ENCODE results near the gene ZNF281. TPM values are rescaled to one million over a fixed set of nuclear protein-coding genes. Genes with fewer than 3 reads are reported as not detected.

The ZNF281 gene
- total and polyA plus RNA-seq, 7 experiments from 2014 or later, result 16.3 to 35.3 (median 27.3) TPM

DNA sequence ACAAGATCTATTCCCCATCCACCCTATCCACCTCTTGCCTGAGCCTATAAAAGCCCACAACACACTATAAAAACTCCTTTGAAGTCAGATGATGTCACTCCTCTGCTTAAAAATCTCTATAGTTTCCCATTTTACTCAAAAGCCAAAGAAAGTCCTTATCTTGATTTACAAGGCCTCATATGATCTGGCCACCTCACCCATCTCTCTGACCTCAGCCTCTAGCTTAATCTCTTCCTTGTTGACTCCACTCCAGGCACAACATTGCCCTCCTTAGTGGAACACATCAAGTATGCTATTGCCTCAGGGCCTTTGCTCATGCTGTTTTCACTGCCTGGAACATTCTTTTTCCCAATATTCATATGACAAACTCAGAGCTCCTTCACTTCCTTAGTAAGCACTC is 33.3 kb downstream of the ZNF281 start:
- H3K27me3 Mint-ChIP-seq, result peaks cover 0 to 10% (median 0%) of the 10 kb centered on the region in 5 donors
- no peak for DNase-seq
- H3K4me3 Mint-ChIP-seq, result no peak overlapping the region
- no peak overlapping the region for H3K4me3 ChIP-seq (ENCODE audit: low read length)
- no peaks in the 10 kb centered on the region for H3K27me3 ChIP-seq (ENCODE audit: control insufficient read depth in 2 of 2, insufficient read depth in 2 of 2, low read length in 2 of 2)
- H3K27ac ChIP-seq (ENCODE audit: low read depth, low read length), result no peak overlapping the region
- peaks cover 0 to 6% (median 0%) of the 10 kb centered on the region in 11 donors for H3K9me3 Mint-ChIP-seq
- ChIA-PET POLR2A (no interaction called here), CTCF (no interaction called here)
- no peaks in the 10 kb centered on the region for H3K36me3 ChIP-seq (ENCODE audit: control insufficient read depth in 2 of 3, insufficient read depth in 3 of 3, low read length in 3 of 3)
- intact Hi-C loops (cut with micrococcal nuclease), result no loop called here
- H3K27ac Mint-ChIP-seq, result peak overlapping the region in 1 of 9 donors; percentile 27
- no peak for ATAC-seq
- no peaks in the 10 kb centered on the region for H3K9me3 ChIP-seq (ENCODE audit: control insufficient read depth in 2 of 3, low read length in 3 of 3)
- H3K4me1 ChIP-seq (ENCODE audit: control insufficient read depth in 2 of 2, insufficient read depth in 2 of 2, low read length in 2 of 2), result no peaks in the 10 kb centered on the region
- peaks cover 0 to 6% (median 0%) of the 10 kb centered on the region in 7 donors for H3K4me1 Mint-ChIP-seq
- H3K36me3 Mint-ChIP-seq, result peaks cover 0 to 8% (median 0%) of the 10 kb centered on the region in 5 donors

- intact Hi-C loops (cut with micrococcal nuclease), result no loop called here
- Histone ChIP-seq H3K36me3 (ENCODE audit: control insufficient read depth in 2 of 3, insufficient read depth in 3 of 3, low read length in 3 of 3) (no peaks in the 10 kb centered on the region), H3K27me3 (ENCODE audit: control insufficient read depth in 2 of 2, insufficient read depth in 2 of 2, low read length in 2 of 2) (no peaks in the 10 kb centered on the region), H3K27ac (ENCODE audit: low read depth, low read length) (no peak overlapping the region), H3K4me3 (ENCODE audit: low read length) (no peak overlapping the region), H3K9me3 (ENCODE audit: control insufficient read depth in 2 of 3, low read length in 3 of 3) (no peaks in the 10 kb centered on the region), H3K4me1 (ENCODE audit: control insufficient read depth in 2 of 2, insufficient read depth in 2 of 2, low read length in 2 of 2) (no peaks in the 10 kb centered on the region)
- ChIA-PET POLR2A (no interaction called here), CTCF (no interaction called here)
- Mint-ChIP-seq H3K36me3 (peaks cover 0 to 11% (median 2%) of the 10 kb centered on the region in 5 donors), H3K4me3 (no peak overlapping the region), H3K4me1 (peaks cover 0 to 6% (median 0%) of the 10 kb centered on the region in 7 donors), H3K9me3 (peaks cover 0 to 6% (median 0%) of the 10 kb centered on the region in 11 donors), H3K27me3 (peaks cover 0 to 10% (median 0%) of the 10 kb centered on the region in 5 donors), H3K27ac (no peak overlapping the region)
- ATAC-seq, result no peak
- no peak for DNase-seq
Measured at GRCh38 chr1:200374569-200375295, 35.1 kb downstream of the ZNF281 start.

DNA sequence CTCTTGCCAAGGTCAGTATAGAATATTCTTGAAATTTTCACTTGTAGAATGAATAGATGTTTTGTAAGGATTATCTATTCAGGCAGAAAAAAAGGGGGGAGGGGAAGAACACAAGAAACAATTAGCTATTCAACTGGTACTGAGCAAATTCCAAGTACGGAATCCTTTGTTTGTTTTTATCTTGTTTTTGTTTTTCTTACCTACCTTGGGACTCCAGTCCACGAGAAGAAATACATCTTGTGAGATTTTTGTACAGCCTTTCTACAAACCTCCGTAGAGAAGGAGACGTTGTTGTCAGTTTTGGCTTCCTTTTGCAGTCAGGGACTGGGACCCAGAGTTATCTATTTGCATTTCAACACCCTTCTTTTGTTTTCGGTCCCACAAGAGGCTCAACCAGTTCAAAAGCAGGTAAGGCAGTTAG is 36.0 kb downstream of the ZNF281 start:
- Mint-ChIP-seq H3K4me1 (peaks cover 0 to 6% (median 0%) of the 10 kb centered on the region in 7 donors), H3K36me3 (peaks cover 0 to 19% (median 6%) of the 10 kb centered on the region in 5 donors), H3K9me3 (peaks cover 0 to 6% (median 0%) of the 10 kb centered on the region in 11 donors), H3K4me3 (no peak overlapping the region), H3K27ac (no peak overlapping the region), H3K27me3 (peaks cover 0 to 10% (median 0%) of the 10 kb centered on the region in 5 donors)
- ChIA-PET POLR2A (no interaction called here), CTCF (no interaction called here)
- Histone ChIP-seq H3K36me3 (ENCODE audit: control insufficient read depth in 2 of 3, insufficient read depth in 3 of 3, low read length in 3 of 3) (no peaks in the 10 kb centered on the region), H3K9me3 (ENCODE audit: control insufficient read depth in 2 of 3, low read length in 3 of 3) (no peaks in the 10 kb centered on the region), H3K27me3 (ENCODE audit: control insufficient read depth in 2 of 2, insufficient read depth in 2 of 2, low read length in 2 of 2) (no peaks in the 10 kb centered on the region), H3K27ac (ENCODE audit: low read depth, low read length) (no peak overlapping the region), H3K4me1 (ENCODE audit: control insufficient read depth in 2 of 2, insufficient read depth in 2 of 2, low read length in 2 of 2) (no peaks in the 10 kb centered on the region), H3K4me3 (ENCODE audit: low read length) (no peak overlapping the region)
- DNase-seq (no peak), ATAC-seq (no peak)
- intact Hi-C loops (cut with micrococcal nuclease), result no loop called here

DNA sequence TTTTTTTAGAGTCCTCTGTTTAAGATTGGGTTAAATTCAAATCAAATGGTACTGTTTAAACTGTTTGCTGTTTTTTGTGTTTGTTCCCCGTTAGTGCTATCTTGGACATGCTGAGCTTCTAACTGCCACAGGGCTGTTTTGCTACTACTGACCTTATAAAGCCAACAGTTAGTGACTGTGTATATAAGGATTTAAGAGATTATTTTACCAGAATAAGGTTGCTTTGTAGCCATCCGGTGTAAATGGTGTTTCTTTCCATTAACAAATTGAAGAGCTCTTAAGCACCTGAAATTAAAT is 37.0 kb downstream of the ZNF281 start:
- intact Hi-C loops (cut with micrococcal nuclease), result no loop called here
- peaks cover 0 to 6% (median 0%) of the 10 kb centered on the region in 11 donors for H3K9me3 Mint-ChIP-seq
- H3K9me3 ChIP-seq (ENCODE audit: control insufficient read depth in 2 of 3, low read length in 3 of 3), result no peaks in the 10 kb centered on the region
- CTCF ChIA-PET, result no interaction called here
- peaks cover 0 to 19% (median 10%) of the 10 kb centered on the region in 5 donors for H3K36me3 Mint-ChIP-seq
- H3K36me3 ChIP-seq (ENCODE audit: control insufficient read depth in 2 of 3, insufficient read depth in 3 of 3, low read length in 3 of 3), result no peaks in the 10 kb centered on the region
- no peak overlapping the region for H3K27ac ChIP-seq (ENCODE audit: low read depth, low read length)
- no peak for DNase-seq
- H3K4me3 Mint-ChIP-seq, result no peak overlapping the region
- POLR2A ChIA-PET, result no interaction called here
- H3K27ac Mint-ChIP-seq, result no peak overlapping the region
- no peak for ATAC-seq
- H3K27me3 Mint-ChIP-seq, result peaks cover 0 to 10% (median 0%) of the 10 kb centered on the region in 5 donors
- peaks cover 0 to 6% (median 0%) of the 10 kb centered on the region in 7 donors for H3K4me1 Mint-ChIP-seq
- H3K4me1 ChIP-seq (ENCODE audit: control insufficient read depth in 2 of 2, insufficient read depth in 2 of 2, low read length in 2 of 2), result no peaks in the 10 kb centered on the region
- H3K27me3 ChIP-seq (ENCODE audit: control insufficient read depth in 2 of 2, insufficient read depth in 2 of 2, low read length in 2 of 2), result no peaks in the 10 kb centered on the region
- H3K4me3 ChIP-seq (ENCODE audit: low read length), result no peak overlapping the region

GRCh38 chr1:200372095-200372884 is 37.5 kb downstream of the ZNF281 start:
- Histone ChIP-seq H3K27me3 (ENCODE audit: control insufficient read depth in 2 of 2, insufficient read depth in 2 of 2, low read length in 2 of 2) (no peaks in the 10 kb centered on the region), H3K4me3 (ENCODE audit: low read length) (no peak overlapping the region), H3K9me3 (ENCODE audit: control insufficient read depth in 2 of 3, low read length in 3 of 3) (no peaks in the 10 kb centered on the region), H3K36me3 (ENCODE audit: control insufficient read depth in 2 of 3, insufficient read depth in 3 of 3, low read length in 3 of 3) (no peaks in the 10 kb centered on the region), H3K4me1 (ENCODE audit: control insufficient read depth in 2 of 2, insufficient read depth in 2 of 2, low read length in 2 of 2) (no peaks in the 10 kb centered on the region), H3K27ac (ENCODE audit: low read depth, low read length) (no peak overlapping the region)
- Mint-ChIP-seq H3K4me3 (no peak overlapping the region), H3K9me3 (peaks cover 0 to 6% (median 0%) of the 10 kb centered on the region in 11 donors), H3K27me3 (peaks cover 0 to 10% (median 0%) of the 10 kb centered on the region in 5 donors), H3K4me1 (peaks cover 0 to 6% (median 0%) of the 10 kb centered on the region in 7 donors), H3K36me3 (peaks cover 0 to 19% (median 10%) of the 10 kb centered on the region in 5 donors), H3K27ac (no peak overlapping the region)
- CTCF ChIA-PET, result no interaction called here
- DNase-seq (no peak), ATAC-seq (no peak)
- intact Hi-C loops (cut with micrococcal nuclease), result no loop called here
- POLR2A ChIA-PET, result no interaction called here

- Mint-ChIP-seq H3K27ac (no peak overlapping the region), H3K4me1 (peaks cover 0 to 7% (median 0%) of the 10 kb centered on the region in 7 donors), H3K36me3 (peaks cover 0 to 30% (median 14%) of the 10 kb centered on the region in 5 donors), H3K4me3 (no peak overlapping the region), H3K9me3 (no peaks in the 10 kb centered on the region), H3K27me3 (peaks cover 0 to 7% (median 0%) of the 10 kb centered on the region in 5 donors)
- ChIA-PET CTCF (no interaction called here), POLR2A (no interaction called here)
- Histone ChIP-seq H3K27me3 (ENCODE audit: control insufficient read depth in 2 of 2, insufficient read depth in 2 of 2, low read length in 2 of 2) (no peaks in the 10 kb centered on the region), H3K4me1 (ENCODE audit: control insufficient read depth in 2 of 2, insufficient read depth in 2 of 2, low read length in 2 of 2) (no peaks in the 10 kb centered on the region), H3K9me3 (ENCODE audit: control insufficient read depth in 2 of 3, low read length in 3 of 3) (no peaks in the 10 kb centered on the region), H3K27ac (ENCODE audit: low read depth, low read length) (no peak overlapping the region), H3K4me3 (ENCODE audit: low read length) (no peak overlapping the region), H3K36me3 (ENCODE audit: control insufficient read depth in 2 of 3, insufficient read depth in 3 of 3, low read length in 3 of 3) (no peaks in the 10 kb centered on the region)
- intact Hi-C loops (cut with micrococcal nuclease), result no loop called here
- DNase-seq (no peak), ATAC-seq (no peak)
Measured at GRCh38 chr1:200369706-200370105, 40.1 kb downstream of the ZNF281 start.

All from naive thymus-derived CD4-positive, alpha-beta T cell (primary cell).